GM12878 (cell line): ENCODE data around the gene MDFIC. TPM values are rescaled to one million over a fixed set of nuclear protein-coding genes. Genes with fewer than 3 reads are reported as not detected.
A peak's percentile ranks its signal among the peaks of the same experiment; 100 is the strongest.

ENCODE experiments used
- ATAC-seq: fragments of 200-7000 bp; cut with Tn5 transposase; 3 replicates; pipeline ENCODE4 v1.9.1; 2020; ENCODE audit warnings: mild to moderate bottlenecking, moderate library complexity
- BruUV-seq: library from RNA; stranded (reverse); fragments of 400-500 nt; replicated peaks from 2 replicates; lab custom pipeline; 2021; lab: Mats Ljungman, UMichigan
- CTCF ChIA-PET: fragments of 300-600 bp; sonication (Branson Sonifier 250); formaldehyde crosslinking; extraction: SDS; loops from one replicate; lab custom pipeline; 2021; ENCODE audit warnings: inconsistent platforms; lab: Yijun Ruan, JAX
- POLR2A ChIA-PET: fragments of 350-600 bp; formaldehyde crosslinking; extraction: SDS; loops from one replicate; lab custom pipeline; 2021; ENCODE audit warnings: inconsistent platforms; lab: Charles Lee
- RAD21 ChIA-PET: fragments of 300-600 bp; sonication (Branson Sonifier 250); formaldehyde crosslinking; loops from one replicate; lab custom pipeline; 2023; ENCODE audit warnings: antibody characterized with exemption; ENCODE audit not compliant: unreplicated experiment; lab: Charles Lee
- SMC1A ChIA-PET: fragments of 300-600 bp; sonication (Branson Sonifier 250); formaldehyde crosslinking; loops from one replicate; lab custom pipeline; 2023; ENCODE audit not compliant: unreplicated experiment, uncharacterized antibody; lab: Charles Lee
- DNase-seq: peaks from one replicate; pipeline ENCODE4 v3.0.0-alpha.2; 2011; ENCODE audit warnings: low read depth, low spot score
- FAIRE-seq: peaks from 3 replicates; lab custom pipeline; 2011; peaks lifted over from hg19 to GRCh38; lab: Jason Lieb, UNC
- H2AFZ ChIP-seq: 2 replicates; pipeline ENCODE4 v1.6.0; 2011; ENCODE audit warnings: low read depth, low read length, control low read depth; ENCODE audit not compliant: control insufficient read depth
- H3K27ac ChIP-seq: 2 replicates; pipeline ENCODE4 v1.5.1; 2011; ENCODE audit warnings: control low read depth; ENCODE audit not compliant: control insufficient read depth, insufficient read depth
- H3K27me3 ChIP-seq, 2 experiments: replicated peaks in 1 of 2; 2 replicates each; pipeline versions ENCODE4 v1.6.0 to v1.6.1; 2011; ENCODE audit warnings: low read length in 1 of 2; ENCODE audit not compliant: control insufficient read depth in 2 of 2, insufficient read depth in 2 of 2
- H3K36me3 ChIP-seq, 2 experiments: 2 replicates each; pipeline ENCODE4 v1.5.1; 2011; ENCODE audit warnings: low read length in 1 of 2; ENCODE audit not compliant: control insufficient read depth in 2 of 2, insufficient read depth in 2 of 2
- H3K4me1 ChIP-seq: 2 replicates; pipeline ENCODE4 v1.6.1; 2011; ENCODE audit warnings: mild to moderate bottlenecking, low read length, moderate library complexity, mixed read lengths; ENCODE audit not compliant: control insufficient read depth, insufficient read depth
- H3K4me2 ChIP-seq: 2 replicates; pipeline ENCODE4 v1.6.0; 2011; ENCODE audit warnings: control low read depth; ENCODE audit not compliant: control insufficient read depth, insufficient read depth
- H3K4me3 ChIP-seq: fragments of 200-600 bp; sonication (generic); 2 replicates; pipeline ENCODE4 v1.5.1; 2016
- H3K79me2 ChIP-seq: 2 replicates; pipeline ENCODE4 v1.6.0; 2011; ENCODE audit warnings: low read length; ENCODE audit not compliant: control insufficient read depth, insufficient read depth
- H3K9ac ChIP-seq: 2 replicates; pipeline ENCODE4 v1.8.0; 2011; ENCODE audit warnings: low read length, control low read depth, mixed read lengths; ENCODE audit not compliant: control insufficient read depth, insufficient read depth
- H3K9me3 ChIP-seq: replicated peaks from 3 replicates; pipeline ENCODE4 v1.5.1; 2011; ENCODE audit warnings: mild to moderate bottlenecking, low read length; ENCODE audit not compliant: control insufficient read depth, insufficient read depth
- H4K20me1 ChIP-seq: 2 replicates; pipeline ENCODE4 v1.6.0; 2011; ENCODE audit not compliant: control insufficient read depth, insufficient read depth
- ASH2L ChIP-seq: fragments of 300-600, 200-600 bp; sonication (generic); IDR thresholded peaks from 2 replicates; pipeline ENCODE4 v1.6.1; 2017; ENCODE audit warnings: low read depth, mild to moderate bottlenecking, borderline replicate concordance
- ATF7 ChIP-seq: fragments of 450-650 bp; IDR thresholded peaks from 2 replicates; pipeline ENCODE4 v1.6.1; 2016; ENCODE audit warnings: low read depth, mild to moderate bottlenecking
- BHLHE40 ChIP-seq, 2 experiments: fragments of 450-650 bp in 1 of 2; IDR thresholded peaks; 2 replicates each; pipeline ENCODE4 v1.6.1; 2011 to 2017; ENCODE audit warnings: low read depth in 2 of 2, borderline replicate concordance in 1 of 2, improper control_type of control experiment in 1 of 2, low read length in 1 of 2, mild to moderate bottlenecking in 1 of 2
- LARP7 ChIP-seq: fragments of 450-650 bp; IDR thresholded peaks from 2 replicates; pipeline ENCODE4 v1.6.1; 2017; ENCODE audit warnings: mild to moderate bottlenecking
- SP1 ChIP-seq: IDR thresholded peaks from one replicate; pipeline ENCODE4 v1.6.1; 2011; ENCODE audit warnings: low read depth, low read length
- ZBED1 ChIP-seq: IDR thresholded peaks from 2 replicates; pipeline ENCODE4 v1.6.1; 2016; ENCODE audit warnings: borderline replicate concordance
- ZNF217 ChIP-seq: fragments of 450-650 bp; IDR thresholded peaks from 2 replicates; pipeline ENCODE4 v1.6.1; 2017; ENCODE audit warnings: antibody characterized with exemption, mild to moderate bottlenecking
- ZNF384 ChIP-seq: IDR thresholded peaks from 2 replicates; pipeline ENCODE4 v1.6.1; 2012; ENCODE audit warnings: low read depth, mild to moderate bottlenecking, low read length, improper control_type of control experiment, borderline replicate concordance
- ZZZ3 ChIP-seq: IDR thresholded peaks from 2 replicates; pipeline ENCODE4 v1.6.1; 2011; ENCODE audit warnings: low read depth; ENCODE audit not compliant: control insufficient read depth, insufficient read length
- WGBS: methylation state at CpG from one replicate; pipeline ENCODE4 v1.1.6; 2016; ENCODE audit warnings: low lambda C conversion rate; ENCODE audit not compliant: insufficient replicate concordance, insufficient coverage; ENCODE audit errors: missing lambda C conversion rate; 5-methylcytosine and 5-hydroxymethylcytosine counted together
- in situ Hi-C: fragments of 300-500 bp; cut with MboI; formaldehyde crosslinking; loops from 9 replicates; pipeline ENCODE4 v1.14.3; 2018; ENCODE audit warnings: mixed read lengths
- intact Hi-C: fragments of 100-400 bp; cut with micrococcal nuclease; formaldehyde crosslinking; loops from one replicate; pipeline ENCODE4 v1.14.2; 2022; ENCODE audit not compliant: unreplicated experiment
- polyA plus RNA-seq, 11 experiments: library from polyadenylated mRNA; depleted of rRNA in 4 of 11; unstranded in 6 of 11; stranded (reverse) in 5 of 11; fragments of >200 nt; fragmentation: Nextera tagmentation in 4 of 11; fragmentation: Illumina TruSeq in 1 of 11; extraction: Ambion mirVana in 4 of 11; extraction: Trizol in 1 of 11; gene quantifications; 1 replicate in 1 of 11; 2 replicates in 10 of 11; pipeline versions ENCODE4 v1.2.1 to v1.2.3, GENCODE V29; 2011 to 2016; ENCODE audit warnings: inconsistent platforms in 2 of 11, missing spikeins in 2 of 11, low read depth in 1 of 11
- total RNA-seq, 4 experiments: library from RNA; depleted of rRNA in 3 of 4; stranded (reverse); fragments of >200 nt in 3 of 4; fragmentation: Illumina TruSeq in 1 of 4; extraction: Trizol in 1 of 4; gene quantifications; 2 replicates each; pipeline versions ENCODE4 v1.2.1 to v1.2.3, GENCODE V29; 2013 to 2021

Gene MDFIC
- total and polyA plus RNA-seq, 10 of the 15 experiments (the other 5 are each of a cell fraction or from before 2014, with no cell fraction given): 7.3 to 58.4 (median 40.0) TPM

DNA sequence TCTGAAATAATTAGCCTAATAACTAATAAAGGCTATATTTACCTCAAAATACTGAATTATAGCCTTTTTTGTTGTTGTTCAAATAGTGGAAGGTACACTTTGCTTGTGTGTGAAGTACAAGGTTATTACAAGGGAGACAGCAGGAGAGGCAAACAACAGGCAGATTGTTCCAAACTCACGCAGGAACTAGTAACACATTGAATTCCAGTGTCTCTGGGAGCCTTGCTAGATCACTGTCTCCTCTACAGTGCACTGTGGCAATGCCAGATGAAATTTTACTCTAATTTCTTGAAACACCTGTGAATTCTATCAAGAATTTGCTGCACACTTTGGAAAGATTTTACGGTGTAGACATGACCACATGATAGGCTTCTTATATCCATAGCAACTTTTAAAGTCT is 112.6 kb downstream of the MDFIC start:
- no peak for TF ChIP-seq ZZZ3
- no peak for TF ChIP-seq LARP7
- TF ChIP-seq ASH2L: no peak
- no peak for TF ChIP-seq ZBED1
- TF ChIP-seq, all 136 proteins: peak for 0
- Histone ChIP-seq H3K79me2 (no peaks in the 10 kb centered on the region), H3K27me3 (no peaks in the 10 kb centered on the region), H3K36me3 (no peaks in the 10 kb centered on the region), H2AFZ (no peak overlapping the region), H3K9me3 (no peaks in the 10 kb centered on the region), H3K4me1 (no peaks in the 10 kb centered on the region; the same call in 1 of the 2 replicates), H3K4me3 (no peak overlapping the region), H3K27ac (no peak overlapping the region), H3K4me2 (no peak overlapping the region), H4K20me1 (no peaks in the 10 kb centered on the region), H3K9ac (no peak overlapping the region)
- ATAC-seq: no peak
- intact Hi-C loops: no loop called here
- FAIRE-seq: no peak
- POLR2A ChIA-PET: no interaction called here
- in situ Hi-C loops: no loop called here
- no TSS peak for BruUV-seq
- no peak for DNase-seq
- 85% methylated on average over 2 of the region's 2 CpGs for WGBS
- RAD21 ChIA-PET: no interaction called here
- CTCF ChIA-PET: no interaction called here
- SMC1A ChIA-PET: interaction anchor here (0.9 to 1.3 kb wide), 2 partner anchors 10 to 169 kb away, joined by 3 to 4 read pairs; no protein-coding TSS in a partner anchor

DNA sequence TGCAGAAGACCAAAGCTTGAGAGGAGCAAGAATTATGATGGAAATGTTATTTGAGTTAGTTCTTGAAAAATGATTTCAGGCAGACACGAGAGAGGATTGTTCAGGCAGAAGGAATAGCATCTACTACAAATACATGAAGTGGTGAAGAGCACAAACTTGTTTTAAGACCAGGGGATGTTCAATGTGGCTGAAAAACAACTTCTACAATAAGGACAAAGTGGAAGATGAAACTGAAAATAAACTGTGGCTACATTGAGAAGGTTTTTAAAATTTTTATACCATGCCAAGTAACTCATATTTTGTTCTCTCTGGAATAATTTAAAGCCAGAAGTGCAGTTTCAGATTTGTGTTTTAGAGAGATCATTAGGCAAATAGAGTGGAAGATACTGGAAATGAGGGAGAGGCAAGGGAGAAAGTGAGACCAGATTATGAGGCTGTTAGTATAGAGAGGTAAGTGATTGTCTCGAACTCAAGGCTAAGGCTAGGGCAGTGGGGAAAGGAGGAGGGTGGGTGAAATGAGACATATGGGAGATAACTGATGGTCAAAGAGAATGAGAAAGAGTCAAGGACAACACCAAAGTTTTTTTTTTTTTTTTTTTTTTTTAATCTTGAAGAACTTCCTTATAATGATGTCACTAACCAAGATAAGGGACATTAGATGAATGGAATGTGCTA is 115.4 kb downstream of the MDFIC start:
- WGBS: 61% methylated on average over 2 of the region's 2 CpGs

More for the DNA sequence above, 115.4 kb downstream of the MDFIC start:
- Histone ChIP-seq H3K9me3 (no peaks in the 10 kb centered on the region), H3K27me3 (no peaks in the 10 kb centered on the region), H3K4me1 (no peaks in the 10 kb centered on the region; the same call in 1 of the 2 replicates), H2AFZ (peak overlapping the region; percentile 50), H3K27ac (no peak overlapping the region), H3K9ac (no peak overlapping the region), H3K4me2 (peak overlapping the region; percentile 27; the same call in 1 of the 2 replicates), H3K4me3 (no peak overlapping the region), H3K79me2 (no peaks in the 10 kb centered on the region), H3K36me3 (no peaks in the 10 kb centered on the region), H4K20me1 (no peaks in the 10 kb centered on the region)
- SMC1A ChIA-PET: interaction anchor here (1.1 to 1.8 kb wide), 2 partner anchors 18 to 172 kb away, joined by 3 to 5 read pairs; no protein-coding TSS in a partner anchor
- no peak for TF ChIP-seq SP1
- TF ChIP-seq ZNF384: no peak
- TF ChIP-seq ZNF217: no peak
- TF ChIP-seq BHLHE40 (IDR thresholded peaks at IDR 0.05; ENCODE audit: borderline replicate concordance in 1 of 2, low read depth in 2 of 2, low read length in 1 of 2): no peak
- 0 out of 2 replicates have a peak, but pooled peaks have one; percentile 12 for TF ChIP-seq ATF7
- peak; percentile 38 for FAIRE-seq
- POLR2A ChIA-PET: no interaction called here
- peak; percentile 56 for ATAC-seq
- BruUV-seq: no TSS peak
- DNase-seq: no peak
- in situ Hi-C loops (no loop called here), intact Hi-C loops (no loop called here)
- CTCF ChIA-PET: no interaction called here
- RAD21 ChIA-PET: no interaction called here
